Measurements from ENCODE around the gene LYPD5.

The LYPD5 gene

GRCh38 chr19:43804432-43804831, 2.2 kb upstream of the LYPD5 start:
- no peak for DNase-seq

GRCh38 chr19:43799502-43800142, 2.6 kb downstream of the LYPD5 start:
- no peak for DNase-seq

- no peak for DNase-seq
Measured at GRCh38 chr19:43798546-43799409, 3.5 kb downstream of the LYPD5 start.

- DNase-seq: no peak
Measured at GRCh38 chr19:43798026-43798545, 4.2 kb downstream of the LYPD5 start.

GRCh38 chr19:43797556-43797955, 4.7 kb downstream of the LYPD5 start:
- no peak for DNase-seq

- no peak for DNase-seq
Measured at GRCh38 chr19:43797118-43797517, 5.1 kb downstream of the LYPD5 start.

- DNase-seq: no peak
Measured at GRCh38 chr19:43790587-43790986, 11.7 kb downstream of the LYPD5 start.

- peak; percentile 37 for DNase-seq
Measured at GRCh38 chr19:43789029-43789428, 13.2 kb downstream of the LYPD5 start.

- no peak for DNase-seq
Measured at GRCh38 chr19:43786665-43787064, 15.6 kb downstream of the LYPD5 start.

GRCh38 chr19:43784981-43785808, 17.1 kb downstream of the LYPD5 start:
- peak; percentile 73 for DNase-seq

GRCh38 chr19:43784241-43784980, 17.8 kb downstream of the LYPD5 start:
- DNase-seq: peak; percentile 85

GRCh38 chr19:43783636-43784035, 18.6 kb downstream of the LYPD5 start:
- DNase-seq: no peak

GRCh38 chr19:43782689-43783231, 19.5 kb downstream of the LYPD5 start:
- DNase-seq: no peak

GRCh38 chr19:43782311-43782660, 20.0 kb downstream of the LYPD5 start:
- no peak for DNase-seq

- no peak for DNase-seq
Measured at GRCh38 chr19:43781630-43782310, 20.5 kb downstream of the LYPD5 start.

GRCh38 chr19:43780706-43781525, 21.3 kb downstream of the LYPD5 start, which contains the start of gene KCNN4:
Gene KCNN4, minus strand, starts transcription at chr19:43780973. Its CDS starts 112 bp downstream, at chr19:43780861.
- peak; percentile 43 for DNase-seq

GRCh38 chr19:43779820-43780219, 22.4 kb downstream of the LYPD5 start:
- no peak for DNase-seq

- no peak for DNase-seq
Measured at GRCh38 chr19:43779147-43779819, 23.0 kb downstream of the LYPD5 start.

GRCh38 chr19:43778651-43779050, 23.6 kb downstream of the LYPD5 start:
- DNase-seq: no peak

- peak; percentile 82 for DNase-seq
Measured at GRCh38 chr19:43777163-43777695, 25.0 kb downstream of the LYPD5 start.

Data from fibroblast of upper back skin (primary cell).